ENCODE data around the gene POLR1H. TPM values are rescaled to one million over a fixed set of nuclear protein-coding genes. Genes with fewer than 3 reads are reported as not detected.

Gene POLR1H
- total and polyA plus RNA-seq, 2 experiments from 2014 or later, result 28.1 to 93.6 TPM

- Histone ChIP-seq H3K27ac (ENCODE audit: low read depth) (no peak overlapping the region), H3K4me1 (ENCODE audit: insufficient read depth) (peaks cover 16% of the 10 kb centered on the region)
- H3K27ac Mint-ChIP-seq, result no peak overlapping the region
These were observed 1.6 kb downstream of the POLR1H start for GRCh38 chr6:30062471-30063178.

More at GRCh38 chr6:30062471-30063178, 1.6 kb downstream of the POLR1H start:
- no peak for TF ChIP-seq CTCF (conservative IDR thresholded peaks at IDR 0.05; ENCODE audit: low read depth in 2 of 2)
- TF ChIP-seq REST (IDR thresholded peaks at IDR 0.05; ENCODE audit: unreplicated experiment), result no peak
- TF ChIP-seq EZH2 (IDR thresholded peaks at IDR 0.05; ENCODE audit: low read depth, unreplicated experiment), result no peak
- TF ChIP-seq EZH2phosphoT487 (IDR thresholded peaks at IDR 0.05; ENCODE audit: unreplicated experiment), result no peak
- no peak for TF ChIP-seq JUNB (IDR thresholded peaks at IDR 0.05; ENCODE audit: unreplicated experiment)
- TF ChIP-seq STAT1 (IDR thresholded peaks at IDR 0.05; ENCODE audit: unreplicated experiment), result no peak
- no peak for TF ChIP-seq NANOG (IDR thresholded peaks at IDR 0.05; ENCODE audit: borderline replicate concordance)
- TF ChIP-seq ZNF331 (CRISPR knock-in tag; IDR thresholded peaks at IDR 0.05; ENCODE audit: low read depth), result no peak
- no peak for TF ChIP-seq CREB1 (CRISPR knock-in tag; IDR thresholded peaks at IDR 0.05; ENCODE audit: low read depth)
- no peak for TF ChIP-seq ZNF462 (CRISPR knock-in tag; IDR thresholded peaks at IDR 0.05)
- TF ChIP-seq ETS1 (IDR thresholded peaks at IDR 0.05), result no peak
- TF ChIP-seq ZNF114 (CRISPR knock-in tag; IDR thresholded peaks at IDR 0.05), result no peak
- TF ChIP-seq POLR2AphosphoS5 (IDR thresholded peaks at IDR 0.05; ENCODE audit: low read depth), result no peak
- Mint-ChIP-seq H3K36me3 (ENCODE audit: low read depth) (no peaks in the 10 kb centered on the region; the same call in 1 of the 3 replicates), H3K9me3 (no peaks in the 10 kb centered on the region), H3K4me3 (peak overlapping the region; percentile 97), H3K27me3 (ENCODE audit: insufficient read depth, low read depth, poor library complexity) (peaks cover 7% of the 10 kb centered on the region), H3K4me1 (peaks cover 12% of the 10 kb centered on the region)
- Histone ChIP-seq H4K20me1 (replicated peaks; ENCODE audit: insufficient read depth) (no peaks in the 10 kb centered on the region), H3K4me2 (peak overlapping the region; percentile 96), H3F3A (replicated peaks; ENCODE audit: low read depth) (peaks cover 11% of the 10 kb centered on the region; the same call in 1 of the 2 replicates), H3K36me3 (ENCODE audit: insufficient read depth) (no peaks in the 10 kb centered on the region), H2AFZ (no peak overlapping the region), H3K4me3 (peak overlapping the region; percentile 83; the same call in 1 of the 2 replicates), H3K27me3 (ENCODE audit: insufficient read depth) (no peaks in the 10 kb centered on the region), H3K9me2 (ENCODE audit: insufficient read depth) (no peaks in the 10 kb centered on the region), H3K79me2 (replicated peaks; ENCODE audit: insufficient read depth) (peaks cover 10% of the 10 kb centered on the region; the same call in 1 of the 2 replicates)
- ATAC-seq, result no peak
- DNase-seq (ENCODE audit: low spot score), result no peak

Measured in GM23338 (cell line).